NCI-H2029 (cell line): ENCODE data around the gene CLCN3.
"Not testable (repeated sequence)": the region's sequence is repeated elsewhere in the genome, so short reads cannot be mapped to it uniquely, and the experiment has no call there.

Experiments used
- DNase-seq: peaks from one replicate; lab custom pipeline; 2025; lab: John Stamatoyannopoulos, UW

The CLCN3 gene

DNA sequence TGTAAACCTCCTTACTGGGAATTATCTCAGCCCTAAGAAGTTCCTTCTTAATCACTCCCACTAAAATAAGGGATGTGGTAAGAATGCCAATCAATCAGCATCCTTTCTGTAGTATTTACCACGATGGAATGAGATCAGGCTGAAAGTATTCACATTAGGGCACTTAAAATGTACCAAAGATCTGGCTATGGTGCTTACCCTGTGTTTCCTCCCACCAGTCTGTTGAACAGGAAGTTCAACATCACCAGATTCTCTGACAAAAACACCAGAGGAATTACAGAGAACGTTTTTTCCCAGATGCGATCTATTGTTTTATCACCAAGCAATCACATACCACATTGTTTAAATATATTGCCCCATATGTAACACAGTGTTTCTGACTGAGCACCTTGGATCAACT is 2.1 kb upstream of the CLCN3 start:
- DNase-seq, result no peak

- DNase-seq, result no peak
These were observed 1.4 kb upstream of the CLCN3 start for GRCh38 chr4:169618986-169619385.

- DNase-seq, result no peak
These were observed 840 bp upstream of the CLCN3 start for GRCh38 chr4:169619518-169619957.

DNA sequence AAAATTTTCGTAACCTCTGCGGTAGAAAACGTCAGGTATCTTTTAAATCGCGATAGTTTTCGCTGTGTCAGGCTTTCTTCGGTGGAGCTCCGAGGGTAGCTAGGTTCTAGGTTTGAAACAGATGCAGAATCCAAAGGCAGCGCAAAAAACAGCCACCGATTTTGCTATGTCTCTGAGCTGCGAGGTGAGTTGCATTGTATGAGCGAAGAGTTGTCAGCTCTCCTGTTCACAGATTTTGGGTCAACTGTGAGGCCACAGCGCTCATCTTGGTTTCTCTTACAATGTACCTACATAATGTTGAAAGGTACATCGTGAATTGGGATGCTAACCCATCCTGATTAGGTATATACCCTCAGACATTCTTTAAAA is 486 bp downstream of the CLCN3 start:
- DNase-seq, result no peak

GRCh38 chr4:169621731-169622492 is 1.5 kb downstream of the CLCN3 start:
- DNase-seq, result peak; percentile 38

GRCh38 chr4:169622566-169622965 is 2.2 kb downstream of the CLCN3 start:
- DNase-seq, result no peak

DNA sequence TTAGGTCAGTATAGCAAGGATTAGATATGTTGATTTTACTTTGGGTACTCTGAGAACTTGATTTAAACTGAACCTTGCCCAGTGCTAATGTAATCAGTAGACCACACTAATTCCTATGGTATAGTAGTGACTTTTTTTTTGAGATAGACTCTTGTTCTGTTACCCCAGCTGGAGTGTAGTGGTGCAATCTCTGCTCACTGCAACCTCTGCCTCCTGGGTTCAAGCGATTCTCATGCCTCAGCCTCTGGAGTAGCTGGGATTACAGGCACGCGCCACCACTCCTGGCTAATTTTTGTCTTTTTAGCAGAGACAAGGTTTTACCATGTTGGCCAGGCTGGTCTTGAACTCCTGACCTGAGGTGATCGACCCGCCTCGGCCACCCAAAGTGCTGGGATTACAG is 3.6 kb downstream of the CLCN3 start:
- DNase-seq, result not testable (repeated sequence)

DNA sequence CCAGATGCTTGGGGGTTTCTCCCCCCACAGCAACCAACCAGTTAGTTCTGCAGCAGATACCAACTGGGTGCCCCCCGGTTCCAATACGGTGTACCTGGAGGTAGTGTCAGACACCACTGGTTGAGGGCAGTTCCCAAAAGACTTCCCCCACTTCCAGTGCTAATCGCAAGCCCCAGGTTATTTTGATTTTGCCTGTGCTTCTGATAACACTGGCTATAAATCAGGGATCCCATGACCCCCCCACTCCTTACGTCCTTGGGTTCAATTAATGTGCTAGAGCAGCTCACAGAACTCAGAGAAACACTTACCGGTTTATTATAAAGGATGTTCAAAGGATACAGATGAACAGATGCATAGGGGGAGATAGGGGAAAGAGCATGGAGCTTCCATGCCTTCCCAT is 5.5 kb downstream of the CLCN3 start:
- DNase-seq, result no peak

DNA sequence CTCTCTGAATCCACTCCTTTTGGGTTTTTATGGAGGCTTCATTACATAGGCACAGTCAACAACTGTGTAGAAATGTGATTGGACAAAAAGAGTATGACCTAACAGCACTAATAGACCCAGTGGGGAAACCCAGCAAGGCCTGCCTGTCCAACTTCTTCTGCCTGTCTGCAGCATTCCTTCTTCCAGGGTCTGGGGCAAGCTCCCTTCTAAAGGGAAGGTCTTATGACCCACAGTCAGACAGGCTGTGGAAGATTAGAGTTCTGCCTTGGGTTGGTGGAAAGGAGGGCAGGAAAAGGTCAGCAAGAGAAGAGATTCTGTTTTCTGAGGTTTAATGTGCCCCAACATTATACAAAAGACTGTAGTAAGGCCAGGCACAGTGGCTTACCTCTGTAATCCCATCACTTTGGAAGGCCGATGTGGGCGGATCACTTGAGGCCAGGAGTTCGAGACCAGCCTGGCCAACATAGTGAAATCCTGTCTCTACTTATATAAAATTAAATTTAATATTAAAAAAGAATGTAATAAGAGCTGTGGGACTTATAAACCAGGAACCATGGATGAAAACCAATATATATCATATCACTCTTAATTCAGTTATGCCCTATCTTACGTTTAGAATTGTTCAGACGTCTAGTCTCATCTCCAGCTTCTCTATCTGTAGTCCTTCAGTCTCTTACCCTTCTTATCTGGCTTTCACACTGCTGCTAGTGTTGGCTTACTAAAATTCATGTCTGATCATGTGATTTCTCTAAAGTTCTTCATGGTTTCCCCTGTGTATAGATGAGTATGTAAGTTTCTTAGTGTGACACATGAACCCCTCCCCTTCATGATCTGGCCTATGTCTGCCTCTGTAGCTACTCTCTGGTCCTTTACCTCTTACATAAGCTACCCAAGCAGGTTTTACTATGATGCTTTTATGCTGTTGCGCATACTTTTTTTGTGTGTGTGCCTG is 6.2 kb downstream of the CLCN3 start:
- no peak for DNase-seq

DNA sequence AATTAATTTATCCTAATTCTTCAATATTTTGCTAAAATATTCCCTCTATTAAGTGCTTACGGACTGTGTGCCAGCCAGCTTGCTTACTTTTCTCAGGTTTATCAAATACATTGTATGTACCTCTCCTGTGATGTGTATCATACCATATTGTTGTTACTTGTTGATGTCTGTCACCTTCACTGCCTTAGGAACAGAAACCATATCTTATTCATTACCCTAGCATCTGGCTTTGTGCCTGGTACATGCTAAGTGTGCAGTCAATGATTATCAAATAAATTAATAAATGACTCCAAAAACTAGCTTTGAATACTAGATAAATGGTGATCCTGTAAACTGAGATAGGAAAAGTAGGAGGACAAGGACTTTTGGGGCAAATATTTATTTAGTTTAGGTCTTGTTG is 6.9 kb downstream of the CLCN3 start:
- DNase-seq, result no peak

GRCh38 chr4:169628579-169628978 is 8.2 kb downstream of the CLCN3 start:
- no peak for DNase-seq

DNA sequence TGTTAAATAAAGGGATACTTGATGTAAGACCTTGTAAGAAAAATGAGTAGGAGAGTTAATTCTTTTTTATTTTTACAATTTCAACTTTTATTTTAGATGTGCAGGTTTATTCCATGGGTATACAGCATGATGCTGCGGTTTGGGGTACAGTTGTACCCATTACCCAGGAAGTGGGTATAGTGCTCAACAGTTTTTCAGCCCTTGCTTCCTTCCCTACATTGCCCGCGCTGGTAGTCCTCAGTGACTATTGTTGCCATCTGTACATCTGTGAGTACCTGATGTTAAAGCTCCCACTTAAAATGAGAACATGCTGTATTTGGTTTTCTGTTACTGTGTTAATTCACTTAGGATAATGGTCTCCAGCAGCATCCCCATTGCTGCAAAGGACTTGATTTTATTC is 9.7 kb downstream of the CLCN3 start:
- no peak for DNase-seq

GRCh38 chr4:169632896-169633295 is 12.5 kb downstream of the CLCN3 start:
- no peak for DNase-seq

GRCh38 chr4:169634975-169635374 is 14.6 kb downstream of the CLCN3 start:
- no peak for DNase-seq

DNA sequence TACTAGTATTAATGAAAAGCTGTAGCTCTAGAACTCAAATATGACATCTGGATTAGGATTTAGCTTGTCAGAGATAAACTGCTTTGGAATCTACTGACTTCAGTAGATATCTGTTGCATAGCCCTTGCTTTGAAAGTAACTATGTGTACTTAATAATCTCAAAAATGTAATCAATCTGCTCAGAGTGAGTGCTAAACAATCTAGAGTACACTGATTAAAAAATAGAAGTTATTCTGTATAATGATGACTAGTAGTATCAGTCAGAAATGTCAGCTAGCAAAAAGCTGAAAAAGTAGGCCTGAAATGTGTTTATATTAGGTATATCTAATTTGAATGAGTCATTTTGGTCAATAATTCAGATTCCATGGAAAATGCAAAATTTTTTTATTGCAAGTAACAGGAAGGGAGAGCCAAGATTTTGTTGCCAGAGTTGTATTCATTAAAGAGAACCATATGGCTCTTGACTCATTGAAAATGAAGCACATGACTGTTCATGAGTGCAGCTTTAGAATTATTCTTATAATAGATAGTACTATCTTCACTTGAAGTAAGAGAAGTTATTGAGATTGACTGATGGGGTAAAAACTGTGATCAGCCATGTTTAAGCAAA is 20.0 kb downstream of the CLCN3 start:
- no peak for DNase-seq

- no peak for DNase-seq
These were observed 24.4 kb downstream of the CLCN3 start for GRCh38 chr4:169644802-169645201.

DNA sequence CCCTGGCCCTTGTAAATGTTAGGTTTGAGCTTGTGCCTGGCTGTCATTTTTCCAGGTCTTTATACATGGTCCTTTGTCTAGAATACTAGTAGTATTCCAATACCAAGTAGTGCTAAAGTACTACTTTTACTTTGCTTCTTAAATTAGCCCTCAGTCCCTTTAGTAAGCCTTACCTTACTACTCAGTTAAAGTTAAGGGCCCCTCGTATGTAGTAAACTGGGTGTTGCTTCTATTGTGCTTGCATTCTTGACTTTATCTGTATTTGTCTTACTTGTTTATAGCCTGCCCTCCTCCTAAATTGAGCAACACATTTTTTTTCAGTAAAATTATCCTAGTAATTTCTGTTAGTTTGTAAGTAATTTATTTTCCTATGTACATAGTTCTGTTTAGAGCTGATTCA is 25.2 kb downstream of the CLCN3 start:
- DNase-seq, result no peak

DNA sequence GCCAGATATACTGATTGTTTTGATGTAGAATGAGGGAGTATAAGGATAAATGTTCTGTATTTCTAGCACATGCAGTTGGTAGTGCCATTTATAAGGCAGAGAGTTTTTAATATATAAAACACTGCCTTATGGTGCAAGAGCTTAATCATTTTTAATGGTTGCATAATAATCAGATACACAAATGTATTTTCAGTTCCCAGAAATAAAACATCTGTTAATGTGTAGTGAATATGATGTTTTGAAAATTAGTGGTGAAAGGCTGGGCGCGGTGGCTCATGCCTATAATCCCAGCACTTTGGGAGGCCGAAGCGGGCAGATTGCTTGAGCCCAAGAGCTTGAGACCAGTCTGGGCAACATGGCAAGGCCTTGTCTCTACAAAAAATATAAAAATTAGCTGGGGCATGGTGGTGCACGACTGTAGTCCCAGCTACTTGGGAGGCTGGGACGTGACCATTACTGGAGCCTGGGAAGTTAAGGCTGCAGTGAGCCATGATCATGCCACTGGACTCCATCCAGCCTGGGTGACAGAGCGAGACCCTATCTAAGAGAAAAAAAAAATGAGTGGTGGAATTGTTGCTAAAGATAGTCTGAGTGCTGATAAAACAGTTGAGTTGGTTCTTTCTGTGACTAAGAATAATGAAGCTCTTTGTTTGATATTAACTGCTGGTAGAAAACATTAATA is 29.3 kb downstream of the CLCN3 start:
- no peak for DNase-seq

GRCh38 chr4:169650227-169650936 is 30.0 kb downstream of the CLCN3 start:
- DNase-seq, result no peak

DNA sequence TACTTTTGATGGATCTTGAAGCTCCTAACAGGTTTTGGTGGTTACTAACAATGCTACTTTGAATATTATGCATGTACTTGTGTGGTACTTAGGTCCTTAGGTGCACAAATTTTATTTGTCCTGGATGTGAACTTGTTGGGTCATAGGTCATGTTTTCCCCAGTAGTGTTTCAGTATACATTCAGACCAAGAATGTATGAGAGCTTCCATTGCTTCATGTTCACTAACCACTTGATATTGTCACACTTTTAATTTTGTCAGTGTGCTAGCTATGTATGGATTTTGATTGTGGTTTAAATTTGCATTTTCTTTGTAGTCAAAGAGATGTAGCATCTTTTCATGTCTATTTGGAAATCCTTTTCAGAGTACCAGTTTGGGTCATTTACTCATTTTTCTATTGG is 32.2 kb downstream of the CLCN3 start:
- DNase-seq, result no peak

- DNase-seq, result no peak
These were observed 35.0 kb downstream of the CLCN3 start for GRCh38 chr4:169655401-169655800.
